Skeletal muscle cell (primary cell): ENCODE results near the gene POPDC2.
A peak's percentile ranks its signal among the peaks of the same experiment; 100 is the strongest.

Experiments used
- DNase-seq: peaks from one replicate; pipeline ENCODE4 v3.0.0-alpha.2; 2010; ENCODE audit warnings: low read depth
- H3K4me3 ChIP-seq: 2 replicates; pipeline ENCODE4 v1.5.1; 2011; ENCODE audit warnings: low read depth, mild to moderate bottlenecking, control low read depth, low read length, moderate library complexity

POPDC2 gene

GRCh38 chr3:119625451-119626153 is 34.8 kb downstream of the POPDC2 start:
- H3K4me3 ChIP-seq: no peak overlapping the region
- no peak for DNase-seq

- no peak overlapping the region for H3K4me3 ChIP-seq
- DNase-seq: no peak
Observed at GRCh38 chr3:119624002-119624720, 36.2 kb downstream of the POPDC2 start.

GRCh38 chr3:119620899-119621298 is 39.5 kb downstream of the POPDC2 start:
- no peak for DNase-seq
- H3K4me3 ChIP-seq: no peak overlapping the region

- no peak overlapping the region for H3K4me3 ChIP-seq
- no peak for DNase-seq
Observed at GRCh38 chr3:119619094-119619493, 41.3 kb downstream of the POPDC2 start.

- no peak overlapping the region for H3K4me3 ChIP-seq
- DNase-seq: no peak
Observed at GRCh38 chr3:119616056-119616455, 44.3 kb downstream of the POPDC2 start.

GRCh38 chr3:119613872-119614271 is 46.5 kb downstream of the POPDC2 start:
- H3K4me3 ChIP-seq: no peak overlapping the region
- no peak for DNase-seq

- no peak overlapping the region for H3K4me3 ChIP-seq
- no peak for DNase-seq
Observed at GRCh38 chr3:119613201-119613600, 47.2 kb downstream of the POPDC2 start.

GRCh38 chr3:119611664-119612063 is 48.7 kb downstream of the POPDC2 start:
- no peak for DNase-seq
- H3K4me3 ChIP-seq: no peak overlapping the region

- H3K4me3 ChIP-seq: no peak overlapping the region
- DNase-seq: no peak
Observed at GRCh38 chr3:119609301-119609700, 51.1 kb downstream of the POPDC2 start.

- no peak for DNase-seq
- no peak overlapping the region for H3K4me3 ChIP-seq
Observed at GRCh38 chr3:119608405-119609000, 51.9 kb downstream of the POPDC2 start.

- peak; percentile 23 for DNase-seq
- no peak overlapping the region for H3K4me3 ChIP-seq
Observed at GRCh38 chr3:119604878-119605277, 55.5 kb downstream of the POPDC2 start.

GRCh38 chr3:119602676-119603075 is 57.7 kb downstream of the POPDC2 start:
- H3K4me3 ChIP-seq: no peak overlapping the region
- DNase-seq: no peak

GRCh38 chr3:119601154-119601553 is 59.2 kb downstream of the POPDC2 start:
- no peak overlapping the region for H3K4me3 ChIP-seq
- no peak for DNase-seq

- no peak for DNase-seq
- H3K4me3 ChIP-seq: no peak overlapping the region
Observed at GRCh38 chr3:119600732-119601131, 59.7 kb downstream of the POPDC2 start.

- no peak overlapping the region for H3K4me3 ChIP-seq
- no peak for DNase-seq
Observed at GRCh38 chr3:119599558-119600174, 60.7 kb downstream of the POPDC2 start.

GRCh38 chr3:119598410-119599098 is 61.8 kb downstream of the POPDC2 start:
- H3K4me3 ChIP-seq: no peak overlapping the region
- DNase-seq: no peak

- no peak within 1 kb of the TSS for H3K4me3 ChIP-seq
- no peak for DNase-seq
Observed at GRCh38 chr3:119597548-119598288, 62.7 kb downstream of the POPDC2 start, which contains the start of gene PLA1A. TSS of gene PLA1A (plus strand) at chr3:119597885. CDS start at chr3:119597914, 29 bp downstream.

- DNase-seq: no peak
- H3K4me3 ChIP-seq: no peak overlapping the region
Observed at GRCh38 chr3:119596398-119596797, 64.0 kb downstream of the POPDC2 start.
